HL-60/S4 (cell line): ENCODE data around the gene GFOD2.

Source experiments
- in situ Hi-C: fragments of 300-500 bp; cut with MboI; formaldehyde crosslinking; loops from 2 replicates; pipeline ENCODE4 v1.14.3; 2022; ENCODE audit warnings: low sequenced_read_pairs

Gene GFOD2

GRCh38 chr16:67673712-67674580, 45.2 kb downstream of the GFOD2 start:
- in situ Hi-C loops, result no loop called here

GRCh38 chr16:67672739-67673662, 46.1 kb downstream of the GFOD2 start:
- in situ Hi-C loops, result no loop called here

DNA sequence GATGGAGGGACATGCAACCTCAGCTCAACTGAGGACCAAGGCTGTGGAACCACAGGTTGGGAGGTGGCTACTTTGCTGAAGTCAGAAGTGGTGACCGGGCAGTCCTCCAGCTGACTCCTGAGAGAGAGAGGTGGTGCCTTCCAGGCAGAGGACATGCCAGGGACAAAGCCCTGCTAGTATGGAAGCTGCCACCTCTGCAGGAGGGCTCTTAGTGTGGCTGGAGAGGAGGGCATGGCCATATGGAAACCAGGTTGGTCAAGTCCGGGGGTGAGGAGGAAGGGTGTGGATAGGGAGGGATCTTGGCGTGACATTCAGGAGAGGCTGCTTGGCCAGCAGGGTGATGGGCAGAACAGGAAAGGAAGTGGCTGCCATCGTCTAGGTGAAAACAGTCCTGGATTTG, 46.8 kb downstream of the GFOD2 start:
- in situ Hi-C loops, result no loop called here

GRCh38 chr16:67669499-67670101, 49.5 kb downstream of the GFOD2 start:
- in situ Hi-C loops, result loop anchor here (10.0 kb wide), 1 partner anchor 265 kb away; the partner anchor contains the start of genes CTRL and PSMB10

DNA sequence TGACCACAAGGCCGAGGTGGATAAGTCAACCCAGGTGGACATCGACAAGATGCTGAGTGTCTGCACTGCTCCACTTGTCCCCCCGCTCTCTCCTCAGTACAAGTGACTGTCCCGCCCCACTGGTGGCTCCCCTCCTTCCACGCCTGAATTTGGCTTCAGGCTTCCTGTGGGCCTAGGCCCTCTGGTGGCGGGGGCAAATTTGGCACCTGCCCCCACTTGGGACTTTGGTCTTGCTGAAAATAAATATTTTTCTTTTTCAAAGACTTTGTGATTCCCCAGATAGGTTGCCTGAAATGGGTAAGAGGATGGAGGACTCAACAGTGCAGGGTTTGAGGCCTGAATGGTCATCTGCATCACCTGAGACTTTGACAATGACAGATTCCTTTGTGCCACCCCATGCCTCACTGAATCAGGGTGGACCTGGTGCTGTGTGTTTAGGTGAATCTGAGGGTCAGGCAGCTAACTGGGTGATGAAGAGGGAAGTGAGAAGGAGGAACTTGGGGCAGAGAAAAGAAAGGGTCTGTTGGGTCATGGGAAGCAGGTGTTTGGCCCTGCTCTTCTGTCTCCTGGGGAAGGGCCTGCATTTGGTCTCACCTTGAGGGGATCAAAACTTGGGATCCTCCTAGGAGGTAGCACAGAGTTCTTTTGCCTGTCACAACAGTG, 50.5 kb downstream of the GFOD2 start:
- in situ Hi-C loops, result loop anchor here (10.0 kb wide), 1 partner anchor 266 kb away; the partner anchor contains the start of genes CTRL and PSMB10

GRCh38 chr16:67667817-67668494, 51.2 kb downstream of the GFOD2 start:
- in situ Hi-C loops, result loop anchor here (10.0 kb wide), 1 partner anchor 267 kb away; the partner anchor contains the start of genes CTRL and PSMB10

GRCh38 chr16:67667453-67667816, 51.7 kb downstream of the GFOD2 start:
- in situ Hi-C loops, result loop anchor here (10.0 kb wide), 1 partner anchor 267 kb away; the partner anchor contains the start of genes CTRL and PSMB10

- in situ Hi-C loops, result loop anchor here (10.0 kb wide), 1 partner anchor 268 kb away; the partner anchor contains the start of genes CTRL and PSMB10
Measured at GRCh38 chr16:67666559-67667452, 52.3 kb downstream of the GFOD2 start, which contains the start of the genes C16orf86 and ENKD1. TSS of gene C16orf86 (plus strand) at chr16:67666814. CDS start at chr16:67666971, 157 bp downstream. TSS of gene ENKD1 (minus strand) at chr16:67666750. CDS start at chr16:67666442, 308 bp downstream.

DNA sequence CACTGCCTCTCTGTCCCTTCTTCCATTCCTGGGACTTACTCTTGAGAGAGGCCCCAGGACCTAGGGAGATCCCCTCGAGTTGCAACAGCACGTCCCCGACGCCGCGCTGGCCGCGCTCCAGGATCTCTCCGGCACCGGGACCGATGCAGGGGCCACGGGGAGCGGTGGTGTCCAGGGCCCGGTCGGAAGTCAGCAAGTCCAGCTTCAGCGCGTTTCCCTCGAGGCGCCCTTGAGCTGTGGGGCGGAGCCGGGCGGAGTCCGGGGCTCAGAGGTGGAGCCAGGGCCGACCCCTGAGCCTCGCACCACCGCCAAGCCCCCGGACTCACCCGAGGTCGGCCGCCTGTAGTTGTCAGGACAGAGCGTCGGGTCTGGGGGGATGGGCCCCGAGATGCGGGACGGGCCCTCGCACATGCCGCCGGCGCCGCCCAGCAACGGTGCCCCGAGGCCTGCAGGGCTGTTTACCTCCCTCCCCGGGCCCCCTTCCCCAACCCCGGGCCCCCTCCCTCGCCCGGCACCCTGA, 53.0 kb downstream of the GFOD2 start:
- in situ Hi-C loops, result loop anchor here (10.0 kb wide), 1 partner anchor 269 kb away; the partner anchor contains the start of genes CTRL and PSMB10

- in situ Hi-C loops, result loop anchor here (10.0 kb wide), 1 partner anchor 269 kb away; the partner anchor contains the start of genes CTRL and PSMB10
Measured at GRCh38 chr16:67665598-67665997, 53.5 kb downstream of the GFOD2 start.

DNA sequence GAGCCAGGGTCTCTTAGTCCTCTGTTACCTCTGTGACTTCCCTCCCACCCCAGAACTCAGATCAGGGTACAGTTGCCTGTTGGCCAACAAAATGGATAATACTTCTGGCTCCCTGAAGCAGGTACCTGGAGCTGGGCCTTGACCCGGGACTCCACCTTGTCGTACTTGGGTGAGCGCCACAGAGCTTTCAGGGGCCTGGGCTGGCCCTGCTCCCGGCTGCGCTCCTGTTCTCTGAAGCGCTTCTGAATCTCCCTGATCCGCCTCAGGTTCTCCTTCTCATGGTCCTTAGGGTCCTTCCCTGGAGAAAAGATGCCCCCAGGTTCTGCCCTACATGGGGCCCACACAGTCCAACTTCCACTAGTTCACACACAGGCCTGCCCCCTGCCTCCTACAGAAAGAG, 54.2 kb downstream of the GFOD2 start:
- in situ Hi-C loops, result loop anchor here (10.0 kb wide), 1 partner anchor 270 kb away; the partner anchor contains the start of genes CTRL and PSMB10

GRCh38 chr16:67664258-67664657, 54.9 kb downstream of the GFOD2 start:
- in situ Hi-C loops, result loop anchor here (10.0 kb wide), 1 partner anchor 271 kb away; the partner anchor contains the start of genes CTRL and PSMB10

- in situ Hi-C loops, result loop anchor here (10.0 kb wide), 1 partner anchor 271 kb away; the partner anchor contains the start of genes CTRL and PSMB10
Measured at GRCh38 chr16:67663877-67664222, 55.3 kb downstream of the GFOD2 start.

- in situ Hi-C loops, result loop anchor here (10.0 kb wide), 1 partner anchor 271 kb away; the partner anchor contains the start of genes CTRL and PSMB10
Measured at GRCh38 chr16:67663151-67663876, 55.8 kb downstream of the GFOD2 start.

- in situ Hi-C loops, result loop anchor here (10.0 kb wide), 1 partner anchor 272 kb away; the partner anchor contains the start of genes CTRL and PSMB10
Measured at GRCh38 chr16:67662653-67663010, 56.5 kb downstream of the GFOD2 start.

DNA sequence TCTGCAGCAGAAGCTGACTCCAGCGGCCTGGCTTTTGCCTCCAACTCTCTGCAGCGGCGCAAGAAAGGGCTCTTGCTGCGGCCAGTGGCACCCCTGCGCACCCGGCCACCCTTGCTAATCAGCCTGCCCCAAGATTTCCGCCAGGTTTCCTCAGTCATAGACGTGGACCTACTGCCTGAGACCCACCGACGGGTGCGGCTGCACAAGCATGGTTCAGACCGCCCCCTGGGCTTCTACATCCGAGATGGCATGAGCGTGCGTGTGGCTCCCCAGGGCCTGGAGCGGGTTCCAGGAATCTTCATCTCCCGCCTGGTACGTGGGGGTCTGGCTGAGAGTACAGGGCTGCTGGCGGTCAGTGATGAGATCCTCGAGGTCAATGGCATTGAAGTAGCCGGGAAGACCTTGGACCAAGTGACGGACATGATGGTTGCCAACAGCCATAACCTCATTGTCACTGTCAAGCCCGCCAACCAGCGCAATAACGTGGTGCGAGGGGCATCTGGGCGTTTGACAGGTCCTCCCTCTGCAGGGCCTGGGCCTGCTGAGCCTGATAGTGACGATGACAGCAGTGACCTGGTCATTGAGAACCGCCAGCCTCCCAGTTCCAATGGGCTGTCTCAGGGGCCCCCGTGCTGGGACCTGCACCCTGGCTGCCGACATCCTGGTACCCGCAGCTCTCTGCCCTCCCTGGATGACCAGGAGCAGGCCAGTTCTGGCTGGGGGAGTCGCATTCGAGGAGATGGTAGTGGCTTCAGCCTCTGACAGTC, 57.0 kb downstream of the GFOD2 start:
- in situ Hi-C loops, result loop anchor here (10.0 kb wide), 1 partner anchor 273 kb away; the partner anchor contains the start of genes CTRL and PSMB10
